Activated T-helper 1 cell treated with anti-CD3 and anti-CD28 coated beads, Interleukin-2, amount 50 U/mL, for 16 hours (primary cell): ENCODE measurements around the gene CLEC2D.
A peak's percentile ranks its signal among the peaks of the same experiment; 100 is the strongest.
"Not testable (repeated sequence)": the region's sequence is repeated elsewhere in the genome, so short reads cannot be mapped to it uniquely, and the experiment has no call there.

ENCODE experiments used
- DNase-seq, 2 donors: peaks; one replicate each; pipeline ENCODE4 v3.0.0-alpha.2; 2020; ENCODE audit warnings: low read depth in 1 of 2, low spot score in 1 of 2

CLEC2D gene

GRCh38 chr12:9699269-9699897 lies 29.9 kb downstream of the CLEC2D start:
- no peak for DNase-seq

GRCh38 chr12:9699898-9700605 lies 30.5 kb downstream of the CLEC2D start:
- no peak for DNase-seq

- no peak for DNase-seq
Observed at GRCh38 chr12:9700606-9700956, 31.1 kb downstream of the CLEC2D start.

- DNase-seq, result no peak
Observed at GRCh38 chr12:9701380-9702154, 32.1 kb downstream of the CLEC2D start.

DNA sequence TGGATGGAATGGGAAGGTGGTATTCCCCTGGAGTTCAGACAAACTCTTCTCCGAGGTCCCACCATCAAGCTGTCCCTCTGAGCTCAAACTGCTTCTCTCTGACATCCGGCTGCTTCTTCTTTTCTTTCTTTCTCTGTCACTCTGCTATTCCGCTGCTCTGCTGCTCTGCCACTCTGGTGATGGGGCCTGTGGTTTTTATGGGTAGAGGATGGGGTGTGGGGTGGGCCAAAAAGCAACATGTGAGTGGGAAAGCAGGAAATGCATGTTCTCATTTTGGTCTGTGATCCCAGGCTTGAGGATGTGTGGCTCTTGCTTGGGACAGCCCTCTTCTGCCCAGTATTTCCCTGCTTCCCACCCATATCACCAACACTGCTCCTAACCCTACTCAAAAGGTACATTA lies 32.7 kb downstream of the CLEC2D start:
- no peak for DNase-seq

GRCh38 chr12:9704561-9704960 lies 35.0 kb downstream of the CLEC2D start:
- not testable (repeated sequence) for DNase-seq

- no peak for DNase-seq
Observed at GRCh38 chr12:9706086-9706685, 36.7 kb downstream of the CLEC2D start.

DNA sequence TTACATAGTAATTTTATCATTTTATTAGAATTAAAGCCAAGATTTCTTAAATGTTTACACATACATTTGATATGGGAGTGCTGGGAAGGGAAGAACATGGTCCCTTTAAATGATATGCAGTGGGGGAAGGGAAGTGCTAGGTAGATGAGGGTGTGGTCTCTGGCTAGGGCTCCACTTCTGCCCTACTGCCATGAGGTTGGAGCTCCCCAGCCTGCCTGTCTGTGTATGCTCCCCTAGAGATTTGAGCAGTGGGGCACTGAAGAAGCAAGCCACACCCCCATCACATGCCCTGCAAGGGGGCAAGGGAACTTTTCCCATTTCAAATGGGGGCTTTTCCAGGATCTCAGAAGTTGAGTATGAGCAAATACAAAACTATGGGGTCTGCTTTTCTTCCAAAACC lies 37.8 kb downstream of the CLEC2D start:
- DNase-seq, result no peak

GRCh38 chr12:9707864-9708808 lies 38.6 kb downstream of the CLEC2D start:
- DNase-seq, result peak; percentile 19 to 44

DNA sequence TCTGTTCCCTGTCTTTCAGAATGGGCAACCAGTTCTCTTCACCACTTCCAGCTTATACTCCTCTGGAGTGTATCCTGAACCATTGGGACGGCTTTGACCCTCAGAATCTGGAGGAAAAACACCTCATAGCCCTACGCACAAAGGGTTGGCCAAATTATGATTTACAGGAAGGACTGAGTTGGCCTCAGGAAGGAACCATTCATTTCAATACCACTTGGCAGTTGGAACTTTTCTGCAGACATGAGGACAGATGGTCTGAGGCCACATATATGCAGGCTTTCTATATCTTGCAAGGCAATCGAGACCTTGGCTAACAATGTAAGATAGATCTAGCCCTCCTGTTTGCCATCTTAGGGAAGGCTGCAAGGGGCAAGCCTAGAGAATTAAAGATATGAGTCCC lies 39.3 kb downstream of the CLEC2D start:
- DNase-seq, result no peak

- no peak for DNase-seq
Observed at GRCh38 chr12:9710584-9711375, 41.3 kb downstream of the CLEC2D start.

GRCh38 chr12:9711664-9712063 lies 42.2 kb downstream of the CLEC2D start:
- no peak for DNase-seq

DNA sequence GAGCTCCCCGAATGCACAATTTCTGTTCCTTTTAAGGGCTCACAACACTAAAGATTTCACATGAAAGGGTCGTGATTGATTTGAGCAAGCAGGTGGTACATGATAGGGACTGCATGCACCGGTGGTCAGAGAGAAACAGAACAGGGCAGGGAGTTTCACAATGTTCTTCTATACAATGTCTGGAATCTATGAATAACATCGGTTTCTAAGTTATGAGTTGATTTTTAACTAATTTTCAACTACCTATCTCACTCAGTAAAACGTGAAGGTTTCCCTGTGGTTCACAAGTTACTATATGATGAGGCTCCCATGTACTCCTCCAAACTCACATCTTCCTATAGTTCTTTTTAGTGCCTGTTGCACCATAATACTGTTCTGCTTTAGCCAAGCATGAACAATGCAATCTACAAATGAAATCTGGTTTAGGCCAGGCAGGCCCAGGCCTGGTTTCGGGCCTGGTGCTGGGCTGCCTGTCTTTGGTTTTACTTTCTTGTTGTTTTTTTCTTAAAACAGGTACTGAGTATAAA lies 43.6 kb downstream of the CLEC2D start:
- DNase-seq, result not testable (repeated sequence)

GRCh38 chr12:9717070-9717925 lies 47.8 kb downstream of the CLEC2D start:
- no peak for DNase-seq

GRCh38 chr12:9718968-9719367 lies 49.5 kb downstream of the CLEC2D start:
- no peak for DNase-seq

GRCh38 chr12:9719790-9720189 lies 50.3 kb downstream of the CLEC2D start:
- DNase-seq, result no peak

- no peak for DNase-seq
Observed at GRCh38 chr12:9721394-9722092, 52.0 kb downstream of the CLEC2D start.

- DNase-seq, result no peak
Observed at GRCh38 chr12:9724023-9724422, 54.5 kb downstream of the CLEC2D start.
